Muscle of back (tissue), 11 donors: ENCODE data around the gene GATAD2A. TPM values are rescaled to one million over a fixed set of nuclear protein-coding genes. Genes with fewer than 3 reads are reported as not detected.
A peak's percentile ranks its signal among the peaks of the same experiment; 100 is the strongest.

Source experiments
- DNase-seq, 3 donors: peaks; one replicate each; pipeline versions ENCODE4 v3.0.0 to v3.0.0-alpha.2; 2013
- polyA plus RNA-seq, 10 donors: library from polyadenylated mRNA; unstranded; fragments of 120-200 nt; gene quantifications; one replicate each; pipeline ENCODE4 v1.2.1, GENCODE V29; 2013; ENCODE audit not compliant: insufficient read length in 10 of 10

The GATAD2A gene
- polyA plus RNA-seq, 10 donors, result 44.1 to 57.1 (median 47.3) TPM

DNA sequence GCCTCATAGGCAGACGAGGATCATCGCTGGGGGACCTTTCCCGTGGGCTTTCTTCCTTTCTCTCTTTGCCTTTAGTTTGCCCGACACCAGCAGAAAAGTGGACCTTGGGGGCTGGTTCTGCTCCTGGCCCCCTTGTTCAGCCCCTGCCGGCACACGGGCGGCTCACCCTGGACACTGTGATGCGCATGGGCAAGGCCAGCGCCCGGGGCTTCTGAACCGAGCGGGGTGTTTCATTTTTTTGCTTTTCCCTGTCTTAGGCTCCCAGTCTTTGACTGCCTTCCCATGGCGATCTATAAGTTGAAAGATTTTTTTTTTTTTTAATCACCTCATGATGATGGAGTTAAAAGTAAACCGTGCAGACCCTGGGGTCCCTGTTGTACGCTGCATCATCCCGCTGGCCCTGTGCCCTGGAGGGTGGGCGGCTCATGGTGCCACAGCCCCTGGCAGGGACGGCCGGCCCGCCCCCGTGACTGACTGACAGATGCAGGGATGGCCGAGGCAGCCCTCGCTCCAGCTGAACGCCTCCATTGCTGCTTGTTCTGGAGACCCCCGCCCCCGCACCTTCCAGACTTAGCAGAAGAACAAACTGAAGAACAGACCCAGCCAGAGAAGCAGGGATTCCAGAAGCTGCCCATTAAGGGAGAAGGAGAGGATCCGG lies 100.3 kb downstream of the GATAD2A start:
- no peak for DNase-seq

GRCh38 chr19:19506592-19506991 lies 101.1 kb downstream of the GATAD2A start:
- DNase-seq, result no peak

- DNase-seq, result no peak
Observed at GRCh38 chr19:19507354-19507753, 101.9 kb downstream of the GATAD2A start.

DNA sequence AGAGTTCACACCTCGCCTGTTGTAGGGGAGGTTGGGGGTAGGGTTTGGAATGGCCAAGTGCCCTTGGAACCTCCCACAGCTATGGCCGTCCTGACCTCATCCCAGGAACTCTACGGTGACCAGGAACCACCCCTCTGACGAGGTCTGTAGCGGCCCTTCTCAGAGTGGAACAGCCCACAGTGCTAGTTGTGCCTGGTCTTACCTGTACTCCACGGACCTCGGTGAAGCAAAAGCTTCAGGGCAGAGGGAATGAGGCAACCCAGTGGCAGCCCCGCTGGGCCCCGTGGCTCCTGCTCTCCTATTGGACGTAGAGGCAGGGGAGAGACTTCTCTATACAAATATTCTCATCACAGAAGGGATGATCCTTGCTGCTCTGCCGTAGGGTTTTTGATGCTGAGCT lies 102.7 kb downstream of the GATAD2A start:
- DNase-seq, result no peak

GRCh38 chr19:19510432-19510831 lies 105.0 kb downstream of the GATAD2A start:
- DNase-seq, result no peak

GRCh38 chr19:19513682-19514081 lies 108.2 kb downstream of the GATAD2A start:
- no peak for DNase-seq

- DNase-seq, result peak; percentile 48 to 93 (median 86)
Observed at GRCh38 chr19:19514215-19514657, 108.8 kb downstream of the GATAD2A start.

DNA sequence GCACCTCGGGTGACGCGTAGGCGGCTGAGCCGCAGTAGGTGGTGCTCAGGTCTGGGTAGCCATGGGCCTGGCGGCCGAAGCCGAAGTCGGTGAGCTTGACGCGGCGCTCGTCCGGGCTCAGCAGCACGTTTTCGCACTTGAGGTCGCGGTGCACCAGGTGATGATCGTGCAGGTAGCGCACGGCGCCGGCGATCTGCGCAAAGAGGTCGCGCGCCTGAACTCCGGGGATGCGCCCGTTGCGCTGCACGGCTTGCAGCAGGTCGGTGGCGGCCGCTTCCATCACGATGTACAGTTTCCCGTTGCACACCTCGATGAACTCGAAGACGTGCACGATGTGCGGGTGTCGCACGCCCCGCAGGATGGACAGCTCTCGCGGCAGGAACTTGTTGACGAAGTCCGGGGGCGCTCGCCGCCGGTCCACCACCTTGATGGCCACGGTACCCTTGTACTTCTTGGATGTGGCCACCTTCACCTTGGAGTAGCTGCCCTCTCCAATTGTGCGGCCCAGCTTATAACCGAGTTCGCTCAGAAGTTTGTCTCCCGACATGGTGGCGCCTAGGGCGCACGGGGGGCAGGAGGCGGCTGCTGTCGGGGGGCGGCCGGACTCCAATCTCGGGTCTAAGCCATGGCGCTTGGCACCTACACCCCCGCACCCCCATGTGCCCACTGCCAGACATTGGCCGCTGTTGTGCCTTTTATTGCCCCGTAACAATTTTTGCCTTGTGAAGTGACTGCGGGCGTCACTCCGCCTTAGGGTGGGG lies 109.6 kb downstream of the GATAD2A start, which contains the start of gene TSSK6:
TSSK6 (minus strand) TSS at position 668 of the 761 bp plus-strand sequence; CDS start at position 547, 121 bp downstream.
- DNase-seq, result no peak

DNA sequence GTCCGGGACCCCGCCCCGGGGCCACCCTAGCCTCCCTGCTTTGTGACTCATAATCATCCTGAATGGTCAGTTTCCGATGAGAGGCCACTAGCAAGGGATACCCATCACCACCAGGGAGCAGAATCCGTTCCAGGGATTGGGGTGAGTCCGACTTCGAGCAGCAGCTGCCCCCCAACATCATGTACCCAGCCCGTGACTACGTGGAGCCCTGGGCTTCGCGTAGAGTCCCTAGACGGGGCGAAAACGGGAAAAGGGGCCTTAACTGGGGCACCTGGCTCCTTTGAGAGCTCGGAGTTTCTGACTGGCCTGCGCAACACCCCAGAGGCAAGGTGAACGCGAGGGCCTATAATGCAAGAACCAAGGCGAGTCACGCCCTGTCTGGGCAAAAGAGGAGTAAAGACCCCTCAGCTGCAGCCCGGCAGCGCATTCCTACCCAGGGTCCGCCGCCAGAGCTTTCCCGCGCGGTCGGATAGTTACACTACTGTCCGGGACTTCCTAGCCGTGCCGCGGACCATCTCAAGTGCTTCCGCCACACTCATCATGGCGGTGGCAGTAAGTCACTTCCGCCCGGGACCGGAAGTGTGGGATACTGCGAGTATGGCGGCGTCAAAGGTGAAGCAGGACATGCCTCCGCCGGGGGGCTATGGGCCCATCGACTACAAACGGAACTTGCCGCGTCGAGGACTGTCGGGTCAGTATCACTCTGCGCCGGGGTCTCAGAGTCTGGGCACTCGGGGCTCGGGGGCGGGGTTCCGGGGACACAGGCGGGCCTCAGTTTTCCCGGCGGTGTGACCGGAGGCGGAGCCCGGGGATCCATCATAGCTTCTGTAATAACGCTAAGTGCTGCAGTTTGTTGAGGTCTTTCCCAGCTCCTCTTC lies 110.4 kb downstream of the GATAD2A start, which contains the start of gene NDUFA13:
NDUFA13 (plus strand) TSS at position 584 of the 878 bp plus-strand sequence; CDS start at position 598, 14 bp downstream.
- peak; percentile 95 to 98 (median 96) for DNase-seq

DNA sequence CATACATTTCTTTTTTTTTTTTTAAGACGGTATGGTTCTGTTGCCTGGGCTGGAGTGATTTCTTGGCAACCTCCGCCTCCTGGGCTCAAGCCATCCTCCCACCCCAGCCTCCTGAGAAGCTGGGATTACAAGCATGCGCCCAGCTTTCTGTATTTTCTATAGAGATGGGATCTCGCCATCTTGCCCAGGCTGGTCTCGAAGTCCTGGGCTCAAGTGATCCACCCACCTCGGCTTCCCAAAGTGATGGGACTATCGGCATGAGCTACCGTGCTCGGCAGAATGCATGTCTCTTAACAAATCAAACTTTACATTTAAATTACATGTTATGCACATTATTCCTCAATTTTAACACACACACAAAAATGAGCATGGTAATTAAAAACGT lies 111.8 kb downstream of the GATAD2A start:
- no peak for DNase-seq

DNA sequence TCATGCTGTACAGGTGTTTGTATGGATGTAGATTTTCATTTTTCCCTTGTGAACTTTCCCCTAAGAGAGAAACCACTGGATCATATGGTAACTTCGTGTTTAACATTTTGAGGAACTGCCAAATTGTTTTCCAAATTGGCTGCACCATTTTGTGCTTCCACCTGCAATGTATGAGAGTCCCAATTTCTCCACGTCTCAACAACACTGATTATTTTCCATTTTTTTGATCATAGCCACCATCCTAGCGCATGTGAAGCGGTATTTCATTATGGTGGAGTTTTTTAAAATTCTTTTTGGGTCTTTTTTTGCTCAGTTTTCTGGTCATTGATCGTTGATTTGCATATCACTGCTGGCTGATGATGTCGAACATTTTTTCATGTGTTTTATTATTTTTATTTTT lies 115.5 kb downstream of the GATAD2A start:
- no peak for DNase-seq

DNA sequence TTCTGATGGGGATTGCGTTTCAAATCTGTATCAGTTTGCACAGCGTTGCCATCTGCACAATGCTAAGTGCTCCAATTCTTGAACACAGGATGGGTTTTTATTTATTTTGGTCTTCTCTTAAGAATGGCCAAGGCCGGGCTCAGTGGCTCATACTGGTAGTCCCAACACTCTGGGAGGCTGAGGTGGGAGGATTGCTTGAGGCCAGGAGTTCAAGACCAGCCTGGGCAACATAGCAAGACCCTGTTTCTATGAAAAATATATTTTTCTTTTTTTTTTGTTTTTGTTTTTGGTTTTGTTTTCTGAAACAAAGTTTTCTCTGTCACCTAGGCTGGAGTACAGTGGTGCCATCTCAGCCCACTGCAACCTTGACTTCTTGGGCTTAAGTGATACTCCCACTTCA lies 117.7 kb downstream of the GATAD2A start:
- DNase-seq, result no peak

GRCh38 chr19:19524053-19524452 lies 118.6 kb downstream of the GATAD2A start:
- no peak for DNase-seq

DNA sequence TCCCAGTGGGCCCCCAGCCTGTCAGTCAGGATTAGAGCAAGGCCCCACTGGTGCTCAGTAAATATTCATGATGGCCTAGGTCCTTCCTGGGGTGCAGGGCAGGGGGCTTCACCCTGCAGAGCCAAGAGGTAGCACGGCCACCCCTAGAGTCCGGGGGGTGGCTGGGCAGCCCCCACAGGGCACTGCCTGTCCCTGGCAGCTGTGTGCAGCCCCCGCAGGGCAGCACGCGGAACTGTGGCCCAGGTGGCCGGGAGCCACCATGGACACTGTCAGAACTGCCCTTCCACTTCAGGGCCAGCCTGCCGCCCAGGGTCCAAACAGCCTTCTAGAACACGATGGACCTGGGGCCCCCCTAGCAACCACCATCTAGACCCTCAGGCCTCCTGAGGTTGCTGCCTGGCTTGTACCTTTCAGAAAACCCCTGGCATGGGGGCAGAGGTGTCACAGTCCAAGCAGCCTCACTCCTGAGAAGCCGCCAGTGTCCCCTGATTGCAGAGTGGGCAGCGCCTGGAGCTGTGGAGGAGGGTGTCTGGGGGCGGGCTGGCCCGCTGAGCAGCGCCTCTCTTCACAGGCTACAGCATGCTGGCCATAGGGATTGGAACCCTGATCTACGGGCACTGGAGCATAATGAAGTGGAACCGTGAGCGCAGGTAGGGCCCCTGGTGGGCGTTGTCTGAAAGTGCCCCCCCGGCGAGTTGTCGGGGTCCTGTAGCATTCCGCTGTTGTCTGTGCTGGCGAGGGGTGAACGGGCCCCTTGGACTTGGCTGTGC lies 120.3 kb downstream of the GATAD2A start:
- no peak for DNase-seq

- no peak for DNase-seq
Observed at GRCh38 chr19:19526581-19527370, 121.3 kb downstream of the GATAD2A start.

DNA sequence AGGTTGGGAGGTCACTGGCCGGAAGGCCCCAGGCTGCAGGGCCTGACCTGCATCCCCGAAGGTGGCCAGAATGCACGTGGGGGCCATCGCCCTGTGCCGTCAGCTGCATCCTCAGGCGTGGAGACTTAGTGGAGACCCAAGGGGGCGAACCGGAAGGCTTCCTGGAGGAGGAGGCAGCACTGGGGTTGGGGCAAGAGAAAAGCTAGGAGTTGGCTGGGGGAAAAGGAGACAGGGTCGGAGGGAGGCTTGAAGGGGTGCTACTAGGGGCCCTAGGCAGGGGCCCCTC lies 121.8 kb downstream of the GATAD2A start:
- no peak for DNase-seq

- no peak for DNase-seq
Observed at GRCh38 chr19:19527674-19528625, 122.5 kb downstream of the GATAD2A start.

DNA sequence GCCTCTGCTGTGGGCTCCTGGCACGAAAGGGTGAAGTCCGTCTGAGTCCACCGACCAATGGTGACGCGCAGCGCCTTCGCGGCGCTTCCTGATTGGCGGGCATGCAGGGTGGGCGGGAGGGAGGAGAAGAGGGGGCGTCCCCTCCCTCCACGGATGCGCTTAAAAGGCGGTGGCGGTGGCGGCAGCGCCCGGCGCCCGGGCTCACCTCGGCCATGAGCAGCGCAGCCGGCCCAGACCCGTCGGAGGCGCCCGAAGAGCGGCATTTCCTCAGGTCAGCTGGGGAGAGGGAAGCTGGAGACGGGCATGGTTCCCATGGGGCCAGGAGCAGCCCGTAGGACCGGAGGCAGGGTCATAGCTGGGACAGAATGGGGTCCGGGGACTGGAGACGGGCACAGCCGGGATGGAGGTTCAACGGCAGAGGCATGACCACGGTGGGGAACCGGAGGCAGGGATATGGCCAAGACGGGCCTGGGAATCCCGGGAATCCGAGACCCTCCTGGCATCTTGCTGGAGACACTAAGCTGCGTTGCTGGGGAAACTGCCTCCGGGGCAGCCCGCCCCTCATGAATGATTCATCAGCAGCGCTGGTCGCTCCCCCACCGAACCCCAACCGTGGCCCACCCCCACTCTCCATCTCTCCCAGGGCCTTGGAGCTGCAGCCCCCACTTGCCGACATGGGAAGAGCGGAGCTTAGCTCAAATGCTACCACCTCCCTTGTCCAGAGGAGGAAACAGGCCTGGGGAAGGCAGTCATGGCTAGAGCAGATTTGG lies 123.4 kb downstream of the GATAD2A start, which contains the start of gene YJEFN3:
YJEFN3 (plus strand) TSS at position 191 of the 770 bp plus-strand sequence; CDS start at position 213, 22 bp downstream.
- peak in 2 of 3 donors; percentile 47 to 50 for DNase-seq
